ENCODE measurements around the gene PARVB.
A peak's percentile ranks its signal among the peaks of the same experiment; 100 is the strongest.

PARVB gene

GRCh38 chr22:44111562-44112155 is 87.6 kb downstream of the PARVB start:
- DNase-seq, result no peak

GRCh38 chr22:44112191-44112590 is 88.1 kb downstream of the PARVB start:
- DNase-seq, result no peak

- DNase-seq, result no peak
These were observed 92.2 kb downstream of the PARVB start for GRCh38 chr22:44116331-44116730.

GRCh38 chr22:44116755-44117684 is 92.9 kb downstream of the PARVB start:
- no peak for DNase-seq

- DNase-seq, result no peak
These were observed 93.6 kb downstream of the PARVB start for GRCh38 chr22:44117746-44118145.

GRCh38 chr22:44118645-44119315 is 94.7 kb downstream of the PARVB start:
- DNase-seq, result no peak

GRCh38 chr22:44119669-44120313 is 95.7 kb downstream of the PARVB start:
- DNase-seq, result no peak

GRCh38 chr22:44120314-44120704 is 96.2 kb downstream of the PARVB start:
- DNase-seq, result no peak

- no peak for DNase-seq
These were observed 101.3 kb downstream of the PARVB start for GRCh38 chr22:44125421-44125820.

GRCh38 chr22:44126807-44127206 is 102.7 kb downstream of the PARVB start:
- DNase-seq, result no peak

- no peak for DNase-seq
These were observed 103.3 kb downstream of the PARVB start for GRCh38 chr22:44127356-44127755.

- DNase-seq, result no peak
These were observed 105.0 kb downstream of the PARVB start for GRCh38 chr22:44128958-44129618.

GRCh38 chr22:44129619-44129976 is 105.5 kb downstream of the PARVB start:
- no peak for DNase-seq

GRCh38 chr22:44130076-44130711 is 106.1 kb downstream of the PARVB start:
- DNase-seq, result no peak

GRCh38 chr22:44131412-44131811 is 107.3 kb downstream of the PARVB start:
- DNase-seq, result no peak

GRCh38 chr22:44131989-44132685 is 108.0 kb downstream of the PARVB start:
- DNase-seq, result no peak

GRCh38 chr22:44132724-44133123 is 108.6 kb downstream of the PARVB start:
- DNase-seq, result no peak

- peak; percentile 63 for DNase-seq
These were observed 109.1 kb downstream of the PARVB start for GRCh38 chr22:44133161-44133560.

- peak; percentile 22 for DNase-seq
These were observed 109.9 kb downstream of the PARVB start for GRCh38 chr22:44133901-44134571.

- no peak for DNase-seq
These were observed 112.0 kb downstream of the PARVB start for GRCh38 chr22:44136112-44136511.

GRCh38 chr22:44136786-44137185 is 112.7 kb downstream of the PARVB start:
- no peak for DNase-seq

Measured in fibroblast of skin of scalp (primary cell).